ENCODE data around the gene RHBDD1. TPM values are rescaled to one million over a fixed set of nuclear protein-coding genes. Genes with fewer than 3 reads are reported as not detected.
A peak's percentile ranks its signal among the peaks of the same experiment; 100 is the strongest.

The RHBDD1 gene
- polyA plus RNA-seq, 1 donor from 2014 or later, result 5.4 TPM

- H3K79me2 ChIP-seq (replicated peaks; ENCODE audit: insufficient read depth, low read length), result peaks cover 91% of the 10 kb centered on the region
- peaks cover 2% of the 10 kb centered on the region for H3K36me3 ChIP-seq (ENCODE audit: insufficient read depth, low read length)
- H3K9me3 ChIP-seq (ENCODE audit: low read length), result no peaks in the 10 kb centered on the region
- TF ChIP-seq MXI1 (conservative IDR thresholded peaks at IDR 0.05; ENCODE audit: poor library complexity, severe bottlenecking) (peak; percentile 41), CTCF (IDR thresholded peaks at IDR 0.05; ENCODE audit: poor library complexity, severe bottlenecking) (peak; percentile 51), EP300 (conservative IDR thresholded peaks at IDR 0.05; ENCODE audit: poor library complexity, severe bottlenecking) (no peak), REST (IDR thresholded peaks at IDR 0.05; ENCODE audit: borderline replicate concordance) (peak; percentile 34), EZH2 (IDR thresholded peaks at IDR 0.05; ENCODE audit: borderline replicate concordance, insufficient read depth, low read length, poor library complexity, severe bottlenecking) (no peak), POLR2AphosphoS5 (IDR thresholded peaks at IDR 0.05) (peak; percentile 38), SMC3 (conservative IDR thresholded peaks at IDR 0.05; ENCODE audit: poor library complexity) (peak; percentile 17), RAD21 (conservative IDR thresholded peaks at IDR 0.05) (peak; percentile 20), TAF1 (IDR thresholded peaks at IDR 0.05; ENCODE audit: low read depth) (no peak)
- peaks cover 3% of the 10 kb centered on the region for H3F3A ChIP-seq (ENCODE audit: insufficient read depth, low read length, poor library complexity, severe bottlenecking)
- no peaks in the 10 kb centered on the region for H3K27me3 ChIP-seq (ENCODE audit: insufficient read depth, low read depth, low read length)
- peak overlapping the region; percentile 96 for H3K4me2 ChIP-seq (ENCODE audit: low read length)
- peak overlapping the region; percentile 72 for H3K27ac ChIP-seq (ENCODE audit: low read length)
- H4K20me1 ChIP-seq (ENCODE audit: insufficient read depth), result no peaks in the 10 kb centered on the region
- H3K9me2 ChIP-seq (ENCODE audit: insufficient read depth, low read length), result no peaks in the 10 kb centered on the region
- peak overlapping the region; percentile 75 for H3K9ac ChIP-seq (ENCODE audit: low read length)
- H2AFZ ChIP-seq (ENCODE audit: low read depth, low read length), result peak overlapping the region; percentile 65
- peak overlapping the region; percentile 97 for H3K4me3 ChIP-seq (ENCODE audit: low read length)
Observed at GRCh38 chr2:226791487-226792081, 44.3 kb upstream of the RHBDD1 start.

- Histone ChIP-seq H3K4me3 (ENCODE audit: low read length) (peak overlapping the region; percentile 97), H2AFZ (ENCODE audit: low read depth, low read length) (peak overlapping the region; percentile 65), H3K27ac (ENCODE audit: low read length) (peak overlapping the region; percentile 72), H3K79me2 (replicated peaks; ENCODE audit: insufficient read depth, low read length) (peaks cover 91% of the 10 kb centered on the region), H3K36me3 (ENCODE audit: insufficient read depth, low read length) (peaks cover 10% of the 10 kb centered on the region), H3K9me2 (ENCODE audit: insufficient read depth, low read length) (no peaks in the 10 kb centered on the region), H4K20me1 (ENCODE audit: insufficient read depth) (no peaks in the 10 kb centered on the region), H3K9ac (ENCODE audit: low read length) (peak overlapping the region; percentile 75), H3F3A (ENCODE audit: insufficient read depth, low read length, poor library complexity, severe bottlenecking) (peaks cover 3% of the 10 kb centered on the region), H3K9me3 (ENCODE audit: low read length) (peaks cover 2% of the 10 kb centered on the region), H3K4me2 (ENCODE audit: low read length) (peak overlapping the region; percentile 96), H3K27me3 (ENCODE audit: insufficient read depth, low read depth, low read length) (no peaks in the 10 kb centered on the region)
- TF ChIP-seq POLR2AphosphoS5 (IDR thresholded peaks at IDR 0.05), result no peak
- no peak for TF ChIP-seq TAF1 (IDR thresholded peaks at IDR 0.05; ENCODE audit: low read depth)
- TF ChIP-seq REST (IDR thresholded peaks at IDR 0.05; ENCODE audit: borderline replicate concordance), result no peak
- TF ChIP-seq RAD21 (conservative IDR thresholded peaks at IDR 0.05), result no peak
- TF ChIP-seq SMC3 (conservative IDR thresholded peaks at IDR 0.05; ENCODE audit: poor library complexity), result no peak
- no peak for TF ChIP-seq EP300 (conservative IDR thresholded peaks at IDR 0.05; ENCODE audit: poor library complexity, severe bottlenecking)
- no peak for TF ChIP-seq CTCF (IDR thresholded peaks at IDR 0.05; ENCODE audit: poor library complexity, severe bottlenecking)
- no peak for TF ChIP-seq EZH2 (IDR thresholded peaks at IDR 0.05; ENCODE audit: borderline replicate concordance, insufficient read depth, low read length, poor library complexity, severe bottlenecking)
- no peak for TF ChIP-seq MXI1 (conservative IDR thresholded peaks at IDR 0.05; ENCODE audit: poor library complexity, severe bottlenecking)
Observed at GRCh38 chr2:226792155-226792881, 43.5 kb upstream of the RHBDD1 start.
